ENCODE results near the gene SMCHD1.

DNA sequence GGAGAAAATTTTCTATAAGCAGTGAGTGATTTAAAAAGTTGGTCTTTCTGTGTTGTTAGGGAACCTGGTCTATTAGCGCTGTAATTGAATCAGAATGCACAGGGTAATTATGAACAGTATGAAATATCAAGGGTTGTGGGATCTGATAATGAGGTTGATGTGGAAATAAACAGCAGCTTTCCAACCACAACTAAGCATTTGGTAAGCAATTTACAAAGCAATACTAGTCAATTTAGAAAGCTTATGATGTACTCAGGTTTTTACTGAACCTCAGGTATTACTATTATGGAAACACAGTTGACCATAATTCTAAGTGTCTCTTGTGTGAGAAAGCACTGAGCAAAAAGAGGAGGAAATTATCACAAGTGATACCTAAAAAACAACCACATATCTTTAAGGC is 11.0 kb upstream of the SMCHD1 start:
- no peak for TF ChIP-seq POLR2AphosphoS5 (IDR thresholded peaks at IDR 0.05)
- TF ChIP-seq, protein P1, sequence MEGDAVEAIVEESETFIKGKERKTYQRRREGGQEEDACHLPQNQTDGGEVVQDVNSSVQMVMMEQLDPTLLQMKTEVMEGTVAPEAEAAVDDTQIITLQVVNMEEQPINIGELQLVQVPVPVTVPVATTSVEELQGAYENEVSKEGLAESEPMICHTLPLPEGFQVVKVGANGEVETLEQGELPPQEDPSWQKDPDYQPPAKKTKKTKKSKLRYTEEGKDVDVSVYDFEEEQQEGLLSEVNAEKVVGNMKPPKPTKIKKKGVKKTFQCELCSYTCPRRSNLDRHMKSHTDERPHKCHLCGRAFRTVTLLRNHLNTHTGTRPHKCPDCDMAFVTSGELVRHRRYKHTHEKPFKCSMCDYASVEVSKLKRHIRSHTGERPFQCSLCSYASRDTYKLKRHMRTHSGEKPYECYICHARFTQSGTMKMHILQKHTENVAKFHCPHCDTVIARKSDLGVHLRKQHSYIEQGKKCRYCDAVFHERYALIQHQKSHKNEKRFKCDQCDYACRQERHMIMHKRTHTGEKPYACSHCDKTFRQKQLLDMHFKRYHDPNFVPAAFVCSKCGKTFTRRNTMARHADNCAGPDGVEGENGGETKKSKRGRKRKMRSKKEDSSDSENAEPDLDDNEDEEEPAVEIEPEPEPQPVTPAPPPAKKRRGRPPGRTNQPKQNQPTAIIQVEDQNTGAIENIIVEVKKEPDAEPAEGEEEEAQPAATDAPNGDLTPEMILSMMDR (IDR thresholded peaks at IDR 0.05): no peak
- no peak for TF ChIP-seq POLR2A (IDR thresholded peaks at IDR 0.05)
- TF ChIP-seq EP300 (IDR thresholded peaks at IDR 0.05; ENCODE audit: low read depth): no peak

Data from transverse colon (tissue), 4 donors.